GM12891 (cell line): ENCODE data around the gene ABHD2.

ENCODE experiments used
- DNase-seq: peaks from one replicate; pipeline ENCODE4 v3.0.0; 2011; ENCODE audit warnings: low spot score; ENCODE audit not compliant: insufficient read length
- FAIRE-seq: peaks from 2 replicates; lab custom pipeline; 2011; peaks lifted over from hg19 to GRCh38; lab: Jason Lieb, UNC
- PAX5 ChIP-seq: IDR thresholded peaks from 2 replicates; pipeline ENCODE4 v1.6.1; 2011; ENCODE audit warnings: low read length, moderate library complexity, mild to moderate bottlenecking; ENCODE audit not compliant: insufficient read depth, severe bottlenecking
- POLR2A ChIP-seq: IDR thresholded peaks from 2 replicates; pipeline ENCODE4 v1.6.1; 2011; ENCODE audit warnings: low read depth, low read length, control low read depth
- POLR2AphosphoS5 ChIP-seq: IDR thresholded peaks from 2 replicates; pipeline ENCODE4 v1.6.1; 2011; ENCODE audit warnings: low read depth, low read length, control low read depth
- POU2F2 ChIP-seq: IDR thresholded peaks from 2 replicates; pipeline ENCODE4 v1.6.1; 2011; ENCODE audit warnings: low read depth, mild to moderate bottlenecking, control low read depth, low read length, moderate library complexity
- SPI1 ChIP-seq: IDR thresholded peaks from 2 replicates; pipeline ENCODE4 v1.6.1; 2011; ENCODE audit warnings: low read depth, low read length, control low read depth
- TAF1 ChIP-seq: IDR thresholded peaks from 2 replicates; pipeline ENCODE4 v1.6.1; 2011; ENCODE audit warnings: low read depth, low read length, control low read depth

Gene ABHD2

DNA sequence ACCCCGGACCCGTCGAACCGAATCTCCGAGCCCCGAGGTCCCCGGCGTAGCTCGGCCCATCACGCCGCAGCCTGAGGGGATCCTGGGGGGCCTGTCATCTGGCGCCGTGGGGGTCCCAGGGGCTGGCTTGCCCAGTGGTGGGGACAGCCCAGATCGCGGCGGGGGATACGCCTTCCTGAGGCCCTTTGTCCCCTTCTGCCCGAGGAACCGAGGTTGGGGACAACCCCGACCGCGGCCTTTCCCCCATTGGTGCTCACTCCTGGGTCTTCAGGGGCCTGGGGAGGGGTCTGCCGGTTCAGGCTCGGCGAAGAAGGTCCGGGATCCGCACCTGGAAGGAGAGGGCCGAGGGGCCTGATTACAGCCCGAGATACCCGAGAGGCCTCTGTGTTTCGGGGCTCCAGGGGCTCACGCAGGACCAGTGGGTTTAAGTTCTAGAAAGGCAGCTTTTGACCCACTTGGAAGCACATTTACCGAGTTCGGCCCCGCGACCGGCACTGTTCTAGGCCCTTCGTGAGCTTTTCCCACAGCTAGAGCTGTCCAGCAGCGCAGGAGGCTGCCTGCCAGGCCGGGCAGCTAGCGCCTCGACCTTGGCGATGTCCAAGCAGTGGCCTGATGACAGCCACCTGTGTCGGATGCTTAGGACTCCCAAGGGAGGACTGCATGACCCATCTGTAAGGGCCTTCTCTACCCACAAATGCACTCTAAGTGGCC, 504 bp downstream of the ABHD2 start:
- DNase-seq (no peak), FAIRE-seq (no peak)
- TF ChIP-seq PAX5, result no peak

- TF ChIP-seq POLR2AphosphoS5, result no peak
- DNase-seq, result no peak
- FAIRE-seq, result no peak
These were observed 1.3 kb downstream of the ABHD2 start for GRCh38 chr15:89089316-89090230.

DNA sequence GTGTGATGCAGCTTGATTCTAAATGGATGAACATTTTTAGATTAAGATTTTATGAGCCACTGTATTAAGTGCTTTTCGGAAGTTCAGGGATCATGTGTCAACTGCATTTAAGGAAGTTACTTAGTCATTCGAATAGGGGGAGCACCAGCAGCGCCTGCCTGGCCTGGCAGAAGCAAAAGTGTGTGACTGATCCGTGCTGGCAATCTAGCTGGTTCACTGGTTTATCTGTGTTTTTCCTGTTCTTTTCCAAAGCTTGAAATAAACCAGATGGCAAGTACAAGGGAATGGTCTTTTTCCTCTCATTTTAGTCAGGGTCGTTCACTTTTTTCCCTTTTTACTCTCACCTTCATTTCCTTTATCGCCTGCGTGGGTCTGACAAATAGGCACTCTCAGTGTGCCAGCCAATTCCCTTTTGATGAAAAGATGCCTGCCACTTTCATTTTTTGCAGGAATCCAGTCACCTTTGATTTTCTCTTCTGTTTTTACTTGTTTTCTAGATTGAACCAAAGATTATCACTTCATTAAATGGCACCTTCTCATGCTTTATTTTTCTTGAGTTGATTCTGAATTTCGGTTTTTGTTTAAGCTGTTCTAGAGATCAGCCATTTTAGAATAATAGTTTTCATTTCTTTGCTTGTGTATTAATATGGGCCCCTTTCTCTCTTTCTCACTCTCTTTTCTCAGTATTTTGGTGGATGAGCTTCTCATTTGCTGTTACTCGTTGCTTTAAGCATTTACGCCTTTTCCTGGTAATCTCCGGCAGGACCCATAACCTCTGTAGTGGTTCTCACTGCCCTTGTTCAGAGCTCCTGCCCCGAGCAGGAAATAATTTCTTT, 2.8 kb downstream of the ABHD2 start:
- 0 out of 2 replicates have a peak, but pooled peaks have one; percentile 40 for TF ChIP-seq POLR2A
- TF ChIP-seq SPI1, result no peak
- TF ChIP-seq TAF1, result 0 out of 2 replicates have a peak, but pooled peaks have one; percentile 14
- FAIRE-seq (no peak), DNase-seq (no peak)

GRCh38 chr15:89091627-89092220, 3.5 kb downstream of the ABHD2 start:
- FAIRE-seq, result no peak
- no peak for DNase-seq
- TF ChIP-seq SPI1 (no peak), POLR2A (no peak), TAF1 (no peak), POLR2AphosphoS5 (no peak), PAX5 (no peak), POU2F2 (no peak)

DNA sequence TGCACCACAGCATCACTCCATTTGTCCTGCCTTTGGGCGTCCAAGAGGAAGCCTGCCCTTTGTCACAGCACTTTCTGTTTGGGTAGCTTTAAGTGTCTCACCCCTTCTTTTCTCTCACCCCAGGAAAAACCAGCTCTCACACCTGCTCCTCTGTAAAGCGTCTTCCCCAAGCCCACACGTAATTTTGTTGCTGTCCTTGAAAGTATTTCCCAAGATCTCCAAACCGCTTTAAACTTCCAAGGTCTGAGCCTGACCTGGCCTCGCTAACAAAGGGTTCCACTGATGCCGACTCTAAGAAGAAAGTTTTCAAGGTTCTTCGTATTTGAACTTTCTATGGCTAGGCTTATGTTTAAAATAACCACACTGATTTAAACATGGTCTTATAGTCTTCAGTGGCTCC, 5.3 kb downstream of the ABHD2 start:
- FAIRE-seq, result no peak
- no peak for TF ChIP-seq POLR2AphosphoS5
- TF ChIP-seq POLR2A, result no peak
- TF ChIP-seq TAF1, result no peak
- no peak for TF ChIP-seq PAX5
- no peak for TF ChIP-seq POU2F2
- TF ChIP-seq SPI1, result no peak
- DNase-seq, result no peak

- no peak for FAIRE-seq
- DNase-seq, result no peak
- TF ChIP-seq TAF1 (no peak), POU2F2 (no peak), POLR2AphosphoS5 (no peak), POLR2A (no peak), SPI1 (no peak), PAX5 (no peak)
These were observed 6.8 kb downstream of the ABHD2 start for GRCh38 chr15:89095073-89095472.

- FAIRE-seq (no peak), DNase-seq (no peak)
- TF ChIP-seq POLR2AphosphoS5 (no peak), TAF1 (no peak), POU2F2 (no peak), PAX5 (no peak), SPI1 (no peak)
These were observed 7.3 kb downstream of the ABHD2 start for GRCh38 chr15:89095556-89095955.

GRCh38 chr15:89096664-89097063, 8.4 kb downstream of the ABHD2 start:
- no peak for FAIRE-seq
- TF ChIP-seq PAX5 (no peak), SPI1 (no peak), POLR2AphosphoS5 (no peak)
- DNase-seq, result no peak

DNA sequence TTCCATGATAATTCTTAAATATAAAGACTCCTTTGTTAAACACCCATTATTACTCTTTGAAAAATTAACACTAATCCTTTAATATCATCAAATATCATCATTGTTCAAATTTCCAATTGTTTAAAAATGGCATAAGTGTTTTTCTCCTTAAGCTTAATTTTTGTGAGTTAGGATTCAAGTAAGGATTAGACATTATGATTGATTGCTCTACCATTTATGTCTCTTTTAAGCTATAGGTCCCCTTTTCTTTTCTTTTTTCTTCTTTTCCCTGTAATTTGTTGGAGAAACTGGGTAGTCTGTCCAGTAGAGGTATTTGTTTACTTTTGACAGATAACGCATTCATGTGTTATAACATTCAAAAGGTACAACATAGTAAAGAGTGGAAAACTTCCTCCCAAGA, 9.1 kb downstream of the ABHD2 start:
- DNase-seq (no peak), FAIRE-seq (no peak)
- TF ChIP-seq POU2F2, result no peak
- TF ChIP-seq POLR2AphosphoS5, result no peak
- TF ChIP-seq TAF1, result no peak
- no peak for TF ChIP-seq SPI1
- no peak for TF ChIP-seq PAX5
- no peak for TF ChIP-seq POLR2A
